ENCODE data around the gene DGKD. TPM values are rescaled to one million over a fixed set of nuclear protein-coding genes. Genes with fewer than 3 reads are reported as not detected.
A peak's percentile ranks its signal among the peaks of the same experiment; 100 is the strongest.

DGKD gene
- polyA plus RNA-seq, 3 donors, result 14.5 to 67.5 (median 16.6) TPM

- Mint-ChIP-seq H3K27ac (no peak overlapping the region), H3K4me3 (peak overlapping the region in 1 of 2 donors; percentile 40), H3K9me3 (peaks cover 0 to 5% (median 0%) of the 10 kb centered on the region in 7 donors), H3K4me1 (peaks cover 32% of the 10 kb centered on the region), H3K27me3 (ENCODE audit: low read depth in 3 of 3) (peaks cover 0 to 2% (median 0%) of the 10 kb centered on the region in 3 donors), H3K36me3 (peaks cover 0 to 6% of the 10 kb centered on the region in 2 donors)
- H3K27me3 ChIP-seq (ENCODE audit: control insufficient read depth in 2 of 2, insufficient read depth in 2 of 2, low read length in 2 of 2), result no peaks in the 10 kb centered on the region
- H3K79me2 ChIP-seq (ENCODE audit: insufficient read depth, low read length), result no peaks in the 10 kb centered on the region
- H4K20me1 ChIP-seq (ENCODE audit: insufficient read depth, low read length), result no peaks in the 10 kb centered on the region
- H3K9me3 ChIP-seq (replicated peaks in 1 of 2; ENCODE audit: control insufficient read depth in 1 of 2, insufficient read depth in 1 of 2, low read length in 2 of 2), result no peaks in the 10 kb centered on the region
- no peak for TF ChIP-seq CTCF (IDR thresholded peaks at IDR 0.05)
- H3K9ac ChIP-seq (ENCODE audit: insufficient read depth, low read length, poor library complexity, severe bottlenecking), result no peak overlapping the region
- DNase-seq, result no peak
- no peak overlapping the region for H3K4me2 ChIP-seq (replicated peaks; ENCODE audit: extremely low read depth, low read length, poor library complexity, severe bottlenecking)
- WGBS (ENCODE audit: insufficient coverage), result 100% methylated on average over 2 of the region's 15 CpGs
- H3K27ac ChIP-seq (ENCODE audit: low read depth in 1 of 2, low read length in 2 of 2), result no peak overlapping the region
- no peak overlapping the region for H2AFZ ChIP-seq (ENCODE audit: insufficient read depth, low read depth, low read length, poor library complexity, severe bottlenecking)
- intact Hi-C loops (cut with micrococcal nuclease), result no loop called here
- no peaks in the 10 kb centered on the region for H3K36me3 ChIP-seq (replicated peaks in 1 of 2; ENCODE audit: control insufficient read depth in 1 of 2, insufficient read depth in 2 of 2, low read length in 2 of 2)
- no peak overlapping the region for H3K4me3 ChIP-seq (replicated peaks in 1 of 3; ENCODE audit: low read depth in 2 of 3, low read length in 3 of 3)
- H3K4me1 ChIP-seq (ENCODE audit: control insufficient read depth in 1 of 2, insufficient read depth in 2 of 2, low read length in 2 of 2), result peaks cover 21 to 23% of the 10 kb centered on the region in 2 donors
Measured at GRCh38 chr2:233343171-233343705, 11.1 kb upstream of the DGKD start.

GRCh38 chr2:233346376-233346775 lies 7.9 kb upstream of the DGKD start:
- 96% methylated on average over 12 of the region's 12 CpGs for WGBS (ENCODE audit: insufficient coverage)
- Histone ChIP-seq H3K27me3 (ENCODE audit: control insufficient read depth in 2 of 2, insufficient read depth in 2 of 2, low read length in 2 of 2) (no peaks in the 10 kb centered on the region), H3K4me1 (ENCODE audit: control insufficient read depth in 1 of 2, insufficient read depth in 2 of 2, low read length in 2 of 2) (peaks cover 32 to 33% of the 10 kb centered on the region in 2 donors), H4K20me1 (ENCODE audit: insufficient read depth, low read length) (no peaks in the 10 kb centered on the region), H2AFZ (ENCODE audit: insufficient read depth, low read depth, low read length, poor library complexity, severe bottlenecking) (no peak overlapping the region), H3K4me2 (replicated peaks; ENCODE audit: extremely low read depth, low read length, poor library complexity, severe bottlenecking) (no peak overlapping the region), H3K9ac (ENCODE audit: insufficient read depth, low read length, poor library complexity, severe bottlenecking) (no peak overlapping the region), H3K36me3 (replicated peaks in 1 of 2; ENCODE audit: control insufficient read depth in 1 of 2, insufficient read depth in 2 of 2, low read length in 2 of 2) (no peaks in the 10 kb centered on the region), H3K79me2 (ENCODE audit: insufficient read depth, low read length) (no peaks in the 10 kb centered on the region), H3K27ac (ENCODE audit: low read depth in 1 of 2, low read length in 2 of 2) (no peak overlapping the region), H3K4me3 (replicated peaks in 1 of 3; ENCODE audit: low read depth in 2 of 3, low read length in 3 of 3) (no peak overlapping the region), H3K9me3 (replicated peaks in 1 of 2; ENCODE audit: control insufficient read depth in 1 of 2, insufficient read depth in 1 of 2, low read length in 2 of 2) (no peaks in the 10 kb centered on the region)
- Mint-ChIP-seq H3K4me1 (peaks cover 41% of the 10 kb centered on the region), H3K27ac (no peak overlapping the region), H3K36me3 (peaks cover 0 to 6% of the 10 kb centered on the region in 2 donors), H3K27me3 (ENCODE audit: low read depth in 3 of 3) (no peaks in the 10 kb centered on the region), H3K9me3 (peaks cover 0 to 5% (median 0%) of the 10 kb centered on the region in 7 donors), H3K4me3 (no peak overlapping the region)
- no peak for TF ChIP-seq CTCF (IDR thresholded peaks at IDR 0.05)
- DNase-seq, result no peak
- intact Hi-C loops (cut with micrococcal nuclease), result no loop called here
